ES-I3 (cell line): Measurements from ENCODE around the gene ZNF668.
A peak's percentile ranks its signal among the peaks of the same experiment; 100 is the strongest.

Experiments used
- H3K36me3 ChIP-seq: 2 replicates; pipeline ENCODE4 v1.6.1; 2013; ENCODE audit warnings: mild to moderate bottlenecking, low read length, control low read depth, moderate library complexity; ENCODE audit not compliant: insufficient read depth
- H3K4me1 ChIP-seq: 2 replicates; pipeline ENCODE4 v1.6.1; 2013; ENCODE audit warnings: mild to moderate bottlenecking, control low read depth, low read length; ENCODE audit not compliant: insufficient read depth
- H3K9ac ChIP-seq: 2 replicates; pipeline ENCODE4 v1.6.1; 2013; ENCODE audit warnings: low read depth, mild to moderate bottlenecking, low read length, moderate library complexity
- H3K9me3 ChIP-seq: 2 replicates; pipeline ENCODE4 v1.6.1; 2013; ENCODE audit warnings: mild to moderate bottlenecking, low read length, moderate library complexity; ENCODE audit not compliant: control insufficient read depth, insufficient read depth

The ZNF668 gene

DNA sequence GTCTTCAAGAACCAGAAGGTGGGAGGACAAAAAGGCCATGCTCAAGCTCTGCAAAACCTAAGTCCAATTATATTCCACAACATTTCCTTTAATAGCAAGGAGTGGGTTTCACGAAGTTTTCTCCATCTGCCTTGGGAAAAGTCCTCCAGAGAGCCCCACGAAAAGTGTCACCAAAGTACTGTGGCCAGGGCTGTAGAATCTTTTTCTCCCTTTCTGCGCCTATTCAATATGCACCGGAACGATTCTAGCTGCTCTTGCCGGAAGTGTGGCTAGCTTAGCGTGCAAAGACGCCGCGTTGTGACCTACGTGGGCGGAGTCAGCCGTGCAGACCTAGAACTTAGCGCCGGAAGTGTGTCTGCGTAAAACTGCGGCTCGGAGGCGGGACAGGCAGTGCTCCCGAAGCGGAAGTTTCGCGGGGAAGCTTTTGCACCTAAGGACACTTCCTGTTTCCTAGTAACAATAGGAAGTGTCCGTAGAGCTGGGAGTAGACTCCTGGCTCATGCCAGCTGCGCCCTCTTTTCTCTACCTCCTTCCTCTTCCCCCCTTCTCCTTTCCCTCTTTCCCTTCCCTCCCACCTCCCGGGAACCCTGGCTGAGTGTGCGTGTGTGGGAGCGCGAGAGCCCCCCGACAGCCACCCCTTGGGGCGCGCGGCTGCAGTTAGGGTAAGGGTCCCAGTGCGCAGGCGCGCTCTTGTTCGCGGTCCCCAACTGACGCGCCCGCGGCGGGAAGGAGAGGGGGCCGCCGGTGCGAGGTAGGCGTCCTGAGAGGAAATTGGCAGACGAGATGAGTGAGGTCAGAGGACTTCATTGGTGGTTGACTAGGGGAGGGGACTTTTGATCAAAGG, at the start of gene ZNF668, which contains the start of gene ZNF646:
Gene ZNF668, minus strand, starts transcription at position 271 of the 844 bp plus-strand sequence. CDS start 9,781 bp downstream, outside the sequence.
Gene ZNF646, plus strand, starts transcription at position 453 of the 844 bp plus-strand sequence. CDS start 1,903 bp downstream, outside the sequence.
- Histone ChIP-seq H3K4me1 (0 out of 2 replicates have a peak, but pooled peaks cover 9% of the 10 kb centered on the region), H3K9me3 (no peaks in the 10 kb centered on the region), H3K9ac (peak within 1 kb of the TSS; percentile 97), H3K36me3 (no peaks in the 10 kb centered on the region)

DNA sequence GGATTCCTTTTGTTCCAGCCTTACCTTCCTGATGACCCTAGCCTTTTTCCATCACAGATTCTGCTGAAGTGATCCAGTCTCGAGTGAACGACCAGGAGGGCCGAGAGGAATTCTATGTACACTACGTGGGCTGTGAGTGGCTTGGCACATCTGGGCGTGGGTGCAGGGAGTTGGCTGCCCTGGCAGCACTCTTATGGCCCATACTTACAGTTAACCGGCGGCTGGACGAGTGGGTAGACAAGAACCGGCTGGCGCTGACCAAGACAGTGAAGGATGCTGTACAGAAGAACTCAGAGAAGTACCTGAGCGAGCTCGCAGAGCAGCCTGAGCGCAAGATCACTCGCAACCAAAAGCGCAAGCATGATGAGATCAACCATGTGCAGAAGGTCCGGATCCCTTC, 46.1 kb upstream of the ZNF668 start:
- Histone ChIP-seq H3K4me1 (peaks cover 4% of the 10 kb centered on the region; the same call in 1 of the 2 replicates), H3K9me3 (no peaks in the 10 kb centered on the region), H3K36me3 (peaks cover 22% of the 10 kb centered on the region), H3K9ac (no peak overlapping the region)

DNA sequence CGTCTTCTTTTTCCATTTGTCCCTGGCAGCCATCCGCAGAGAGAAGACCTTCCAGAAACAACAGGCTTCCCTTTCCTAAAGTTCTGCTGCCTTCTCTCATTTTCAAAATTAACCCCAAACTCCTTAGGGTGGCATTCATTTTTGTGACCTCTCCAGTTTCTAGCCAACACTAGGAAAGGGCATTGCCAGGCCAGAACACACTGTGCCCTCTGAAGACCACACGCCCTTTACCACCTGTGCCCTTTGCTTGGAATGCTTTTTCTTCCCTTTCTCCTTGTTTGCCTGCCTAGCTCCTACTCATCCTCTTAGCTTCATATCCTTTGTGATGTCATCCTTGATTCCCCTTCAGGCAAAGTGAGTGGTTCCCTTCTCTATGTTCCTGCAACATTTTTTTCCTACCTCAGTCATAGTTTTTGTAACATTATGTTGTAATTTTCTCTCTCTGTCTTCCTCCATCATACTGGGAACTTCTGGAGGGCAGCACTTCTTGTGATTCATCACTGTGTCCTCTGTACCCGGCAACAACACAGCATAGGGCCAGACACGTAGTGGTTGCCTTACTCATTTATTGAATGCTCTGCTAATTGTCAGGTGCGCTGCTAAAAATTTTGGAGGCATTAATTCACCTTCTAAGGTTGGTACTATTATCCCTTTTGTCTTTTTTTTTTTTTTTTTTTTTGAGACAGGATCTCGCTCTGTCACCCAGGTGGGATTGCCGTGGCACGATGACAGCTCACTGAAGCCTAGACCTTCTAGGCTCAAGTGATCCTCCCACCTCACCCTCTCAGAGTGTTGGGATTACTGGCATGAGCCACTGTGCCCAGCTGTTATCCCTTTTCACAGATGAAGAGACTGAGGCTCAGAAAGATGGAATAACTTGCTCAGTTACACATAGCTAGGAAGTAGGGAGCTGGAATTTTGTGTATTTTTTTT, 44.4 kb upstream of the ZNF668 start:
- Histone ChIP-seq H3K4me1 (peaks cover 4% of the 10 kb centered on the region; the same call in 1 of the 2 replicates), H3K36me3 (peaks cover 22% of the 10 kb centered on the region), H3K9me3 (no peaks in the 10 kb centered on the region), H3K9ac (peak overlapping the region; percentile 87)

DNA sequence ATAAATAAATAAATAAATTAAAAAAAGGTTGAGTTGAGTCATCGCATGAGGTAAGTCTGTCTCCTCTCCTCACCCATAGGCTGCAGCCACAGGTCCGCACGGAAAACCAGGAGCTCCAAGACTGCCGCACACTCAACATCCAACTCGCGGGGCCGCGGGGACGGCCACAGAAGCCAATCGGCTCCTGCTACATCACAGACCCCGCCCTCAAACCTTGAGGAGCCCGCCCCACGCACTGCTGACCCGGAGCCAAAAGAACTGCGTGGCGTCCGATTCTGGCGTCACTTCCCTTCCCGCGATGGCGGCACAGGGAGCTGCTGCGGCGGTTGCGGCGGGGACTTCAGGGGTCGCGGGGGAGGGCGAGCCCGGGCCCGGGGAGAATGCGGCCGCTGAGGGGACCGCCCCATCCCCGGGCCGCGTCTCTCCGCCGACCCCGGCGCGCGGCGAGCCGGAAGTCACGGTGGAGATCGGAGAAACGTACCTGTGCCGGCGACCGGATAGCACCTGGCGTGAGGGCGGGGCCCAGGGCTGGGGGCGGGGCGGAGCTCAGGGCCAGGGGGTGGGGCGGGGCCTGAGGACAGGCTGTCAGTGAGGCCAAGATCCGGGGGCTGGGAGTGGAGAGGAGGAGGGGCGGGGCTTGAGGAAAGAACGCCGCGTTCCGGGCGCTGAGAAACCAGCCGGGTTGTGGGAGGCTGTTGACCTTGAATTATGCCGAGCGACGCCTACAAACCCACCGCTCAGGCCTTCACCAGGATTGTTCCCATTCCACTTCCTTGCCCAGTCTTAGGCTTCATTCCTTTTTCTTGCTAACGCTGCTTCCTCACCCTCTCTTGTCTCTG, 43.6 kb upstream of the ZNF668 start, which contains the start of gene KAT8:
Gene KAT8, plus strand, starts transcription at position 281 of the 839 bp plus-strand sequence. Its CDS starts 18 bp downstream, at position 299.
- Histone ChIP-seq H3K4me1 (peaks cover 4% of the 10 kb centered on the region; the same call in 1 of the 2 replicates), H3K9ac (peak within 1 kb of the TSS; percentile 87), H3K36me3 (peaks cover 22% of the 10 kb centered on the region), H3K9me3 (no peaks in the 10 kb centered on the region)

DNA sequence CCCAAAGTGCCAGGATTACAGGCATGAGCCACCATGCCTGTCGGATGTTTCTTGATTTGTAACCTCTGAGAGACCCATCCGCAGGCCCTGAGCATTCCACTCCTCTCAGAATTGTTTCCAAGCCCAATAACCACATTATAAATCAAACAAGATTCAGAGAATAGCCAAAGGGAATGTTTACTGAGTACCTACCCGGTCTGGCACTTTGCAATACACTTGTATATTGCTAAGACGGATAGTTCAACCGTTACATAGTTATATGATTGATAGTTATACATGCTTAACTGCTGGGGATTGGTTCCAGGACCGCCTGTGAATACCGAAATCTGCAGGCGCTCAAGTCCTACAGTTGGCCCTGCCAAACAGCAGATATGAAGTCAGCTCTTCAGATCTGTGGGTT, 40.4 kb upstream of the ZNF668 start:
- H3K9ac ChIP-seq, result no peak overlapping the region
- H3K36me3 ChIP-seq, result no peaks in the 10 kb centered on the region; the same call in 1 of the 2 replicates
- H3K4me1 ChIP-seq, result peaks cover 4% of the 10 kb centered on the region; the same call in 1 of the 2 replicates
- H3K9me3 ChIP-seq, result no peaks in the 10 kb centered on the region

DNA sequence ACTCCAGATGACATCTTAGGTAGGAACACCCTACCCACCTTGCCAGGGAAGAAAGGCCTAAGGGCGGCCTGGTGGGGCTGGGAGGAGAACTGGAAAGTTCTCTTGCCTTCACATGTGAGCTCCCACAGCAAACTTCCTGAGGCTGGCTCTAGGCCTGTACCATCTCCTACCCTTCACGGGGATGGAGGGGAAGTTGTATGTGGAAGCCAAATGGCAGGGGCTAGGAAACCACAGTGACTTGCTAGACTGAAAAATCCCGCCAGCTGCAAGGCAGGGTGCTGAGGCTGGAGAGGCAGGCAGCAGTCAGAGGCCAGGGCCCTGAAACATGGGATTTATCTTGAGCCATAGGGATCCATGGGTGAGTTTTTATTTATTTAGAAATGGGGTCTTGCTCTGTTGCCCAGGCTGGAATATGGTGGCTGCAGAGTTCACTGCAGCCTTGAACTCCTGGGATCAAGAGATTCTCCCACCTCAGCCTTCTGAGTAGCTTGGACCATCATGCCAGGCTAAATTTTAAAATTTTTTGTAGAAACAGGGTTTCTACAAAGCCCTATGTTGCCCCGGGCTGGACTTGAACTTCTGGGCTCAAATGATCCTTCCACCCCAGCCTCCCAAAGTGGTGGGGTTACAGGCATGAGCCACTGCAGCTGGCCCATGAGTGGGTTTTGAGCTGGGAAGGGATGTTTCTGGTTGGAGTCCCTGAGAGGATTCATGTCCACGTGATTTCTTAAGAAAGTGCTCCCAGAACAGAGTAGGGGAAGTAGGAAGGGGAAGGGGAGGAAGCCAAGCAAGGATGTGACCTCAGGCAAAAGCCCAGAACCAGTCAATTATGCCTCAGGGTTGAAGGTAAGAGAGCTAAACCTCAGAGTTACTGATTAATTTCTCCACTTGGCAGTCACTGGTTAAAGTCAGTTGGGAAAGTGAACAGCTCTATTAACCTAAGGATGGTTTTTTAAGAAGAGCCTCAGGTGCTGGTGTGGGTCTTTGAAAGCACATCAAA, 39.4 kb upstream of the ZNF668 start:
- no peaks in the 10 kb centered on the region for H3K9me3 ChIP-seq
- no peaks in the 10 kb centered on the region; the same call in 1 of the 2 replicates for H3K36me3 ChIP-seq
- peaks cover 2% of the 10 kb centered on the region; the same call in 1 of the 2 replicates for H3K4me1 ChIP-seq
- no peak overlapping the region for H3K9ac ChIP-seq

DNA sequence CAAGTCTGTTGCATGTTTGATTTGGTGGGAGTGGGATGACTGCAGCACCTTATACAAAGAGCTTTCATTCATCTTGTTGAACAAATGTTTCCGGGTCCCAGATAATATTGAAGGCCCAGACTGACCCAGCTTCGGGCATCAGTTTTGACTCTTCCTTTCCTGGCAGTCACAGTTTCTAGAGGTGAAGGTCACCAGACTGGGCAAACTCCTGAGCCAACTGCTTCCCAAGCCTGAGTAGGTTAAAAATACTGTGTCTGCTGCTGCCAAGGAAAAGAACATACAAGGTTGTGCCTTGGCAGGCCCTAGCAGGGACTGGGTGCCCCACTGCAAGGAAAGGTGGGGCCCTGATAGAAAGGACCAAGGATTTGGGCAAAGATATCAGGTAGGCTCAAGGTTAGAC, 38.7 kb upstream of the ZNF668 start:
- Histone ChIP-seq H3K36me3 (no peaks in the 10 kb centered on the region; the same call in 1 of the 2 replicates), H3K9me3 (no peaks in the 10 kb centered on the region), H3K4me1 (no peaks in the 10 kb centered on the region), H3K9ac (no peak overlapping the region)

DNA sequence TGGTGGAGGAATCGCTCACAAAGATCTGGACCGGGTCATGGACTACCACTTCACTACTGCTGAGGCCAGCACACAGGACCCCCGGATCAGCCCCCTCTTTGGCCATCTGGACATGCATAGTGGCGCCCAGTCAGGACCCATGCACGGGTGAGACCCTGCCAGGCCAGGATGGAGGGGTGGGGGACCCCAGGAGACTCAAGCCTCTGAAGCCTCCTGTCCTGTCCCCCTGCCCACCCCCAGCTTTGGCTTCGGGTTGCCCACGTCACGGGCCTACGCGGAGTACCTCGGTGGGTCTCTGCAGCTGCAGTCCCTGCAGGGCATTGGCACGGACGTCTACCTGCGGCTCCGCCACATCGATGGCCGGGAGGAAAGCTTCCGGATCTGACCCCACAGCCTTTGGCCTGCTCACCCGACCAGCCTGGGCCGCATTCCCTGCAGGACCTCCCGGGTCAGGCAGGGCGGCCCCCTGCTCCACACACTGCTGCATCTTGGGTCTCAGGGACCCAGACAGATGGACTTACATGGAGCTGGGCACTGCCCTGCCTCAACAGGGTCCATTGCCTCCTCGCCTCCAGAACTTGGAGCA, 37.9 kb upstream of the ZNF668 start:
- H3K9me3 ChIP-seq, result no peaks in the 10 kb centered on the region
- no peak overlapping the region for H3K9ac ChIP-seq
- no peaks in the 10 kb centered on the region; the same call in 1 of the 2 replicates for H3K36me3 ChIP-seq
- no peaks in the 10 kb centered on the region for H3K4me1 ChIP-seq

DNA sequence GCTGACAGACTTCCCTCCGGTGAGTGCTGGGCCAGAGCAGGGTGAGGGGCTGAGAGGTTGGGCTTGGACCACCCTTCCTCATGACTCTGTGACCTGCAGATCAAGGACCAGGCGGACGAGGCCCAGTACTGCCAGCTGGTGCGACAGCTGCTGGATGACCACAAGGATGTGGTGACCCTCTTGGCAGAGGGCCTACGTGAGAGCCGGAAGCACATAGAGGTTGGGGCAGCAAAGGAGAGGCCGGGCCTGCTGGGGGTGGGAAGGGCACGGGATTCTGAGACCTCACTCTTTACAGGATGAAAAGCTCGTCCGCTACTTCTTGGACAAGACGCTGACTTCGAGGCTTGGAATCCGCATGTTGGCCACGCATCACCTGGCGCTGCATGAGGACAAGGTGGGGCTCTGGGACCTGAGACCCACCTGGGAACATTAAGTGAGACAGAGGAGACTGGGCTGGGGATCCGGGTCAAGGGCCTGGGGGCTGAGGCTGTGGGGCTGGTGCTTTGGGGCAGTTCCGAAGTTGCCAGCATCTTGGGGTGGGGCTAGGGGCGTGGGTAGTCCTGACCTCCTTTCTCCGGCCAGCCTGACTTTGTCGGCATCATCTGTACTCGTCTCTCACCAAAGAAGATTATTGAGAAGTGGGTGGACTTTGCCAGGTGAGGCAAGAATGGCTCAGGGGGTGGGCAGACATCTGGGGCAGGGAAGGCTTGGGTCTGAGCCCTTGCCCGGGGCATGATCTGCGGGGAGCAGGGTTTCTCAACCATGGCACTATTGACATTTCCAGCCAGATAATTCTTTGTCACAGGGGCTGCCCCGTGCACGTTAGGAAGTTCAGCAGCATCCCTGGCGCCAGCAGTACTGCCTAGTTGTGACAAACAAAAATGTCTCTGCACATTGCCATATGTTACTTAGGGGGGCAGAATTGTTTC, 36.3 kb upstream of the ZNF668 start:
- no peak overlapping the region for H3K9ac ChIP-seq
- H3K4me1 ChIP-seq, result no peaks in the 10 kb centered on the region
- no peaks in the 10 kb centered on the region; the same call in 1 of the 2 replicates for H3K36me3 ChIP-seq

DNA sequence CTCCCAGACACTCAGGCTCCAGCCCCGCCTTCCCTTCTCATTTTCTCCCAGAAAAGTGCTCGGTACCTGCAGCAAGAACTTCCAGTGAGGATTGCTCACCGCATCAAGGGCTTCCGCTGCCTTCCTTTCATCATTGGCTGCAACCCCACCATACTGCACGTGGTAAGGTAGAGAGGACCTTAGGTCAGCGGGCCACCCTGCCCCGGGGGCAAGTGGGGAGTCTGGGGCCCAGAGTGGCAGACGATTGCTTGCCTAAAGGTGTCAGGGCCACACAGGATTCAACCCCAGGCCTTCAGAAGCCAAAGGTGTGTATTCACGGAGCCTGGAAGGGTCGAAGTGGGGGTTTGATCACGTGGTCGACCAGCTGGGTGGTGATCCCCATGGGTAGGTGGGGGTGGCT, 35.6 kb upstream of the ZNF668 start:
- H3K36me3 ChIP-seq, result no peaks in the 10 kb centered on the region; the same call in 1 of the 2 replicates
- H3K9ac ChIP-seq, result no peak overlapping the region
- H3K9me3 ChIP-seq, result no peaks in the 10 kb centered on the region
- no peaks in the 10 kb centered on the region for H3K4me1 ChIP-seq

More for the DNA sequence above, 36.3 kb upstream of the ZNF668 start:
- no peaks in the 10 kb centered on the region for H3K9me3 ChIP-seq

DNA sequence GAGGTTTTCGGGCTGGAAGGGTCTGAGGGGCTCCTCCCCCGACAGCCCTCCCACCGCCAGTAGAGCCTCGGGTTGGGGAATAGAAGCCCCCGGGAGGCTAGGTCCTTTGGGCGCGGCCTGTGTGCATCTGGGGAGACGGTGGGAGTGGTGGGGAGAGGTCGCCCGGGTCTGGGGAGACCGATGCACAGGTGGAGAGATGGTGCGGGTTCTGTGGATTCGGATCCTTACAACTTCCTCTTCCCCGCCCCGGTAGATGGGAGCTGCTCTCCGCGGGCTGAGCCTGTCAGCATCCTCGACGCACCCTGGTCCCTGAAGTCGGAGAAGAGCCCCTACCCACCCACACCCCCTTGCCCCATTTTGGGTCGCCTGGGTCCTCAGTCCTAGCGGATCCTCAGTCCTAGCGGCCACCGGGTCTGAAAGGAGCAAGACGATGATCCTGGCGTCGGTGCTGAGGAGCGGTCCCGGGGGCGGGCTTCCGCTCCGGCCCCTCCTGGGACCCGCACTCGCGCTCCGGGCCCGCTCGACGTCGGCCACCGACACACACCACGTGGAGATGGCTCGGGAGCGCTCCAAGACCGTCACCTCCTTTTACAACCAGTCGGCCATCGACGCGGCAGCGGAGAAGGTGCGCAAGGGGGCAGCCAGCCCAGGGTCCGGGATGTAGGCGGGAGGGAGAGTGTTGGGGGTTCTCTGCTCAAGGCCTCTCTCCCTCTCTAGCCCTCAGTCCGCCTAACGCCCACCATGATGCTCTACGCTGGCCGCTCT, 34.9 kb upstream of the ZNF668 start:
- Histone ChIP-seq H3K4me1 (no peaks in the 10 kb centered on the region), H3K9ac (peak overlapping the region; percentile 71; the same call in 1 of the 2 replicates), H3K9me3 (no peaks in the 10 kb centered on the region), H3K36me3 (no peaks in the 10 kb centered on the region; the same call in 1 of the 2 replicates)
